ENCODE measurements around the gene FXYD4. TPM values are rescaled to one million over a fixed set of nuclear protein-coding genes. Genes with fewer than 3 reads are reported as not detected.

FXYD4 gene
- total RNA-seq, 4 donors from 2014 or later = not detected

DNA sequence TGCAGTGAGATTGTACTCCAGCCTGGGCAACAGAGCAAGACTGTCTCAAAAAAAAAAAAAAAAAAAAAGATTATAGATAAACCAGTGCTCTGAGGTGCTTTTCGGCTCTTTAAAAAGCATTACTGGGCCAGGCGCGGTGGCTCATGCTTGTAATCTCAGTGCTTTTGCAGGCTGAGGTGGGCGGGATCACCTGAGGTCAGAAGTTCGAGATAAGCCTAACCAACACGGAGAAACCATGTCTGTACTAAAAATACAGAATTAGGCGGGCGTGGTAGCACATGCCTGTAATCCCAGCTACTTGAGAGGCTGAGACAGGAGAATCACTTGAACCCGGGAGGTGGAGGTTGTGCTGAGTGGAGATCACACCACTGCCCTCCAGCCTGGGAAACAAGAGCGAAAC is 44.1 kb downstream of the FXYD4 start:
- no peak for TF ChIP-seq POLR2A (IDR thresholded peaks at IDR 0.05)
- TF ChIP-seq, protein P1, sequence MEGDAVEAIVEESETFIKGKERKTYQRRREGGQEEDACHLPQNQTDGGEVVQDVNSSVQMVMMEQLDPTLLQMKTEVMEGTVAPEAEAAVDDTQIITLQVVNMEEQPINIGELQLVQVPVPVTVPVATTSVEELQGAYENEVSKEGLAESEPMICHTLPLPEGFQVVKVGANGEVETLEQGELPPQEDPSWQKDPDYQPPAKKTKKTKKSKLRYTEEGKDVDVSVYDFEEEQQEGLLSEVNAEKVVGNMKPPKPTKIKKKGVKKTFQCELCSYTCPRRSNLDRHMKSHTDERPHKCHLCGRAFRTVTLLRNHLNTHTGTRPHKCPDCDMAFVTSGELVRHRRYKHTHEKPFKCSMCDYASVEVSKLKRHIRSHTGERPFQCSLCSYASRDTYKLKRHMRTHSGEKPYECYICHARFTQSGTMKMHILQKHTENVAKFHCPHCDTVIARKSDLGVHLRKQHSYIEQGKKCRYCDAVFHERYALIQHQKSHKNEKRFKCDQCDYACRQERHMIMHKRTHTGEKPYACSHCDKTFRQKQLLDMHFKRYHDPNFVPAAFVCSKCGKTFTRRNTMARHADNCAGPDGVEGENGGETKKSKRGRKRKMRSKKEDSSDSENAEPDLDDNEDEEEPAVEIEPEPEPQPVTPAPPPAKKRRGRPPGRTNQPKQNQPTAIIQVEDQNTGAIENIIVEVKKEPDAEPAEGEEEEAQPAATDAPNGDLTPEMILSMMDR (IDR thresholded peaks at IDR 0.05) = no peak
- H3K4me3 ChIP-seq = no peak overlapping the region
- peaks cover 0 to 22% (median 5%) of the 10 kb centered on the region in 3 donors for H3K4me1 ChIP-seq
- H3K27ac ChIP-seq = no peak overlapping the region
- H3K9me3 ChIP-seq = no peaks in the 10 kb centered on the region
- intact Hi-C loops (cut with DNase I) = no loop called here
- no peaks in the 10 kb centered on the region for H3K36me3 ChIP-seq
- WGBS, 2 donors = 67 to 80% methylated on average over 9 to 10 of the region's 10 CpGs
- no peak for DNase-seq
- no peaks in the 10 kb centered on the region for H3K27me3 ChIP-seq

DNA sequence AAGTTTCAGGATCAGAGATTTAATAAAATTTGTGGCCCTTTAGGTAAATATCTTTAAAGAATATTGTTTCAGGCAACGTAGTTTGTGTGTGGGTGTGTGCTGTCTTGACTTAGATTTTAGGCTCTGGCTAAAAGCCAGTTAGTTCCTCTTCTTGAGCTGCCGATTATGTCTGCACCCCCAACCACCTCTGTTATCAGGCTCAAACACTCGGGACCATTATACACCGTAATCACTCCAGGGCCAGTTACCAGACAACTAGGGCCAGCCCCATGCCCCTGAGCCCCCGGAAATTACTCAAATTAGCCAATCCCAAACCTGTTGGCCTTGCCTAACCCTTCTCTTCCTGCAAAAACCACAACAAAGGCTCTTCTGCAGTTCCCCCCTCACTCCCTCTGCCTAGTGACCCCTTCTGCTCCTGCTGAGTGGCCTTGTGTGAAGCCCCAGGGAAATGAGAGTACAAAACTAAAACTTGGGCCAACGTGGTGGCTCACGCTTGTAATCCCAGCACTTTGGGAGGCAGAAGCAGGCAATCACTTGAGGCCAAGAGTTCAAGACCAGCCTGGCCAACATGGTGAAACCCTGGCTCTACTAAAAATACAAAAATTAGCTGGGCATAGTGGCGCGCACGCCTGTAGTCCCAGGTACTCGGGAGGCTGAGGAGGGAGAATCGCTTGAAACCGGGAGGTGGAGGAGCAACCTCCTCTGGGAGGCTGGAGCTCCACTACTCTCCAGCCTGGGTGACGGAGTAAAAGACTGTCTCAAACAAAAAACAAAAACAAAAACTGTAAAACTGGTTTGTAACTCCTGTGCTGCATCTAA is 46.7 kb downstream of the FXYD4 start:
- WGBS, 2 donors = 66 to 80% methylated on average over 14 of the region's 14 CpGs
- Histone ChIP-seq H3K9me3 (no peaks in the 10 kb centered on the region), H3K27me3 (no peaks in the 10 kb centered on the region), H3K36me3 (no peaks in the 10 kb centered on the region), H3K4me3 (no peak overlapping the region), H3K27ac (peak overlapping the region in 2 of 4 donors; percentile 36 to 75), H3K4me1 (peaks cover 0 to 35% (median 5%) of the 10 kb centered on the region in 3 donors)
- intact Hi-C loops (cut with DNase I) = no loop called here
- TF ChIP-seq, protein P1 (IDR thresholded peaks at IDR 0.05) = no peak
- no peak for TF ChIP-seq POLR2A (IDR thresholded peaks at IDR 0.05)
- DNase-seq = no peak

DNA sequence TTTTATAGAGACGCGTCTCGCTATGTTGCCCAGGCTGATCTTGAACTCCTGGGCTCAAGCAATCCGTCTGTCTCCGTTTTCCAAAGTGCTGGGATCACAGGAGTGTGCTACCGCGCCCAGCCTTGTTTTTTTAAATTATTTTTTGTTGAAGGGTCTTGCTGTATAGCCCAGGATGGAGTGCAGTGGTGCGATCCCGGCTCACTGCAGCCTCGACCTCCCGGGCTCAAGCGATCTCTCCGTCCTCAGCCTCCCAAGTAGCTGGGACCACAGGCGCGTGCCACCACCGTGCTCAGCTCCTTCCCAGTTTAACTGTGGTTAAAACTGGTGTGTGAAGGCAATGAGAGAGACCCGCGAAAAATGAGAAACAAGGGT is 48.5 kb downstream of the FXYD4 start:
- H3K27ac ChIP-seq = peak overlapping the region; percentile 85 to 98 (median 92)
- intact Hi-C loops (cut with DNase I) = no loop called here
- H3K9me3 ChIP-seq = no peaks in the 10 kb centered on the region
- H3K4me3 ChIP-seq = peak overlapping the region; percentile 46 to 73 (median 58)
- WGBS, 2 donors = 63 to 82% methylated on average over 13 to 18 of the region's 18 CpGs
- no peaks in the 10 kb centered on the region for H3K36me3 ChIP-seq
- no peak for TF ChIP-seq POLR2A (IDR thresholded peaks at IDR 0.05)
- TF ChIP-seq, protein P1 (IDR thresholded peaks at IDR 0.05) = no peak
- no peak for DNase-seq
- no peaks in the 10 kb centered on the region for H3K27me3 ChIP-seq
- peaks cover 0 to 35% (median 5%) of the 10 kb centered on the region in 3 donors for H3K4me1 ChIP-seq

DNA sequence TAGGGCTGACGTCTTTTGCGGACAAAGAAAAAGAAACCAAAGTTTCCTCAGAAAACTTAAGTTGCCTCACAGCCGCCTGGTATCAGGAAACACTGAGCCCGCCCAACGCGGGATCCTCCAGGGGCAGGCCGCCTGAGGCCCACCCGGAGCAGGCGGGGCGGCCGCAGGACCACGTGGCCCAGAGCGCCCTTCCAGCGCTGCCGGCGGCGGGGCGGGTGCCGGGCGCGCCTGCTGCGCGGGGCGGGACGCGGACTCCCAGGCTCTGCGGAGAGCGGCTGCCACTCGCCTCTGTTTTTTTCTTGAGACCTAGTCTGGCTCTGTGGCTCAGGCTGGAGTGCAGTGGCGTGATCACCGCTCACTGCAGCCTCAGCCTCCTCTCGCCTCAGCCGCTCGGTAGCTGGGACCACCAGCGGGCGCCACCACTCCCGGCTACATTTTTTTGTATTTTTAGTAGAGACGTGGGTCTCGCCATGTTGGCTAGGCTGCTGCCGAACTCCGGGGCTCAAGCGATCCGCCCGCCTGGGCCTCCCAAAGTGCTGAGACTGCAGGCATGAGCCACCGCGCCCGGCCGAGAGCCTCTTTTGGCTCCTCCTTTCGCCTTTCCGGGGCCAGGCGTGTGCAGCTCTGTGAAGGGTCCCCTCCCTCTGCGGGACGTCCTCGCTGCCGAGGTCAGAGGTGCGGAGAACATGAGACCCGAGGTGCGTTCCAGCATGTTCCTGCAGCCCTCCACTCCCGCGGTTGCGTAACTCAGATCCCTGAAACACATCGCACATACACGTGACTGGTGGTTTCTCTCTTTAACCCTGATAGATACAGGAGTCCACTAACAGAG is 49.1 kb downstream of the FXYD4 start:
- Histone ChIP-seq H3K4me1 (peaks cover 0 to 35% (median 5%) of the 10 kb centered on the region in 3 donors), H3K9me3 (no peaks in the 10 kb centered on the region), H3K27me3 (no peaks in the 10 kb centered on the region), H3K36me3 (no peaks in the 10 kb centered on the region), H3K27ac (peak overlapping the region; percentile 85 to 98 (median 92)), H3K4me3 (peak overlapping the region; percentile 46 to 73 (median 58))
- TF ChIP-seq POLR2A (IDR thresholded peaks at IDR 0.05) = peak in 2 of 4 donors; percentile 63 to 69
- TF ChIP-seq, protein P1 (IDR thresholded peaks at IDR 0.05) = no peak
- WGBS, 2 donors = 0 to 4% methylated on average over 9 to 36 of the region's 63 CpGs
- intact Hi-C loops (cut with DNase I) = no loop called here
- DNase-seq = peak; percentile 24

DNA sequence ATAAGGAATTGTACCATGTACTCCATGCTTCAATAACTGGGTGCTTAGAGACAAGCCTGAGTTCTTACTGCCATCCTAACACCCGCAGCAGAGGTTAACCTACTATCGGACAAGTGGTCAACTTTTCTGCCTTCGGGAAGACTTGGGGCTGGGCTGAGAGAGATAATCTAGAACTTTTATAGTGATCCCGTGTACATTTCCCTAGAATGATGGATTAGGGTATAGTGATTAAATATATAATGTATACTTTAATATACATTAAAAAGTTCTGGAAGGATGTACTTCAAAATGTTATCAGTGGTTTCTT is 49.7 kb downstream of the FXYD4 start:
- peak overlapping the region; percentile 85 to 98 (median 92) for H3K27ac ChIP-seq
- H3K4me3 ChIP-seq = peak overlapping the region; percentile 46 to 73 (median 58)
- DNase-seq = no peak
- peaks cover 0 to 35% (median 5%) of the 10 kb centered on the region in 3 donors for H3K4me1 ChIP-seq
- intact Hi-C loops (cut with DNase I) = no loop called here
- WGBS, 2 donors = 25 to 32% methylated on average over 4 of the region's 4 CpGs
- H3K27me3 ChIP-seq = no peaks in the 10 kb centered on the region
- H3K36me3 ChIP-seq = no peaks in the 10 kb centered on the region
- no peak for TF ChIP-seq POLR2A (IDR thresholded peaks at IDR 0.05)
- TF ChIP-seq, protein P1 (IDR thresholded peaks at IDR 0.05) = no peak
- no peaks in the 10 kb centered on the region for H3K9me3 ChIP-seq
